ENCODE results near the gene TMPRSS13.
"Not testable (repeated sequence)": the region's sequence is repeated elsewhere in the genome, so short reads cannot be mapped to it uniquely, and the experiment has no call there.

TMPRSS13 gene

DNA sequence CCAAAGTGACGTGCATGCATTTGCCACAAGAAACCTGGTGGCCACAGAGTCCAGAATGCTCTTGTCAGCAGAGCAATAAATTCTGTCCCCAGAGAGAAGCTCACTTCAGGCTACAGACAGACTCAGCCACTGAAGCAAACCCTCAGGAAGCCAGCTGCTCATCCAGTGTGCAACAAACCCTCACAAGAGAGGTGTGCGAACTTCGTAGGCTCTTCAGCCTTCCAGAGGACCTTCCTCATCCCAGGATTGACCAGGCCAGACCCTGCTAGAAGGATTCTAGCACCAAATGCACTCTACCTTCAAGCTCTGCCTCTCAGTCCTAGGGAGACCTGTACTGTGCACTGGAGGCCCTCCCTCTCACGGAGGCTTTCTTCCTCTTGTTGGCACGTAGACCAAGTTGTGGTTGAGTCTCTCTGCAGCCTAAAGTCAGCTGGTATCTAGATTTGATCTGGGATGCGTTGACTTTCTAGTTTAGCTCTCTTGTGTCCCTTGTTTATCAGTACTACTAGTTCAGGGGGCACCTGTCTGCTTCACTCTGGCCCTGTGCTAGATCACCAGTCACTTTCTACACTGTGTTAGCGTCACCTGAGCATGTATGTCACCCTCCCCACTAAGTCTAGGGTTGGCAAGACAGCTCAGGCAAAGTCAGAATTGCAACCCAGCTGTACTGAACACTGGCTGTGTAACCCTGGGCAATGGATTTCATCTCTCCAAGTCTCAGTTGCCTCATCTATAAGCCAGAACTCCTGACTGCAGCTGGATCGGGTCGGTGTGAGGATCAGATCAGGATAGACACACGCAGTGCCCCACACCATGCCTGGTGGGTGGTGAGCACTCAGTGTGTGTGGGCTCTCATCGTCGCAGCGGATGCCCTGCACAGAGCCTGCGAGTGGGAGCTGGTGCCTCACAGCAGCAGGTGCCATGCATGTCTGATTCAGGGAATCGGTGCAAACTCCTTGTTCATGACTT, 22.1 kb upstream of the TMPRSS13 start:
- no peak for DNase-seq (ENCODE audit: low spot score)

DNA sequence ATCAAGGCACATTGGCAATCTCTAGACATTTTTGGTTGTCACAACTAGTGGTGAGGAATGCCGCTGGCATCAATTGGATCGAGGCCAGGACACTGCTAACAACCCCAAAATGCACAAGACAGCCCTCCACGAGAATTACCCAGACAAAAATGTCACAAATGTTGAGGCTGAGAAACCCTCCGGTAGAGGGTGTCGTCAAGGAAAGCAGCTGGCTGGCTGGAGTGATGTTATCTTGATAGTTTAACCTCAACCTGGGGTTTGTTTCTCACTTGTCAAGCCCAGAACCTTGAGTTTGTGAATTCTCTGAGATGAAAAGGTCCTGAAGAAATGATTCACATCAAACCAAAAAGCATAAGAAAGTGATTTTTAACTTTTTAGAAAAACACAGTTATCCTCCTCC, 21.1 kb upstream of the TMPRSS13 start:
- no peak for DNase-seq (ENCODE audit: low spot score)

DNA sequence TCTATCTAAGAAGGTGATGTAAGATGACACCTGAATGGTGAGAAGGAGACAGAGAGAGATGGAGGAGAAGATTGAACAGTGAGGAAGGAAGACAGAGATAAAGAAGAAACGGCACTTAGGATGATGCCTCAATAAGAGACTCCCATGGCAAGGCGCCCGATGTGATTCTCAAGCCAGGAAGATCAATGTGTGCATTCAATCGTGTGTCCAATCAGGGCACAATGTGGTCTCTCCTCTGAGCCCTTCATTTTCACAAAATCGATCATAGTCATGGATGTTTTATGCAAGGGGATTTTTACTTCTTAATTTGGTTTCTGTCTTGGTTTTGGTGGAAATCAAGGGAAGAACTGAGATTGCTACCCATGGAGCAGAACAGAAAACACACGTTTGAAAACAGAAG, 19.9 kb upstream of the TMPRSS13 start:
- no peak for DNase-seq (ENCODE audit: low spot score)

DNA sequence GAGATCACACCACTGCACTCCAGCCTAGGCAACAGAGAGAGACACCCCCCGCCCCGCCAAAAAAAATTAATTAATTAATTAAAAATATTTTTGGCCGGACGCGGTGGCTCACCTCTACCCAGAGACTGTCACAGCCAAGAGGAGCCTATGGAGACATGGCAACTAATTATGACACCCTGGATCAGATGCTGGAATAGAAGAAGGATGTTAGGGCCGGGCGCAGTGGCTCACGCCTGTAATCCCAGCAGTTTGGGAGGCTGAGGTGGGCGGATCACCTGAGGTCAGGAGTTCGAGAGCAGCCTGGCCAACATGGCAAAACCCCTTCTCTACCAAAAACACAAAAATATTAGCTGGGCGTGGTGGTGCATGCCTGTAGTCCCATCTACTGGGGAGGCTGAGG, 19.3 kb upstream of the TMPRSS13 start:
- DNase-seq (ENCODE audit: low spot score) = not testable (repeated sequence)

DNA sequence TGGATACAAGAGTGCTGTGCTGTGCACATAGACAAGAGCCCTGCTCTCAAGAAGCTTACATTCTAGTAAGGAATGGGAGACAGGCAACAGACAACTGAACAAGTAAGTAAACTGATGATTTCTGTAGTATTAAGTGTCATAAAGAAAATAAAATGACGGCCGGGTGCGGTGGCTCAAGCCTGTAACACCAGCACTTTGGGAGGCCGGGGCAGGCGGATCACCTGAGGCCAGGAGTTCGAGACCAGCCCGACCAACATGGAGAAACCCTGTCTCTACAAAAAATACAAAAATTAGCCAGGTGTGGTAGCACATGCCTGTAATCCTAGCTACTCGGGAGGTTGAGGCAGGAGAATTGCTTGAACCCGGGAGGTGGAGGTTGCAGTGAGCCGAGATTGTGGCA, 18.5 kb upstream of the TMPRSS13 start:
- not testable (repeated sequence) for DNase-seq (ENCODE audit: low spot score)

DNA sequence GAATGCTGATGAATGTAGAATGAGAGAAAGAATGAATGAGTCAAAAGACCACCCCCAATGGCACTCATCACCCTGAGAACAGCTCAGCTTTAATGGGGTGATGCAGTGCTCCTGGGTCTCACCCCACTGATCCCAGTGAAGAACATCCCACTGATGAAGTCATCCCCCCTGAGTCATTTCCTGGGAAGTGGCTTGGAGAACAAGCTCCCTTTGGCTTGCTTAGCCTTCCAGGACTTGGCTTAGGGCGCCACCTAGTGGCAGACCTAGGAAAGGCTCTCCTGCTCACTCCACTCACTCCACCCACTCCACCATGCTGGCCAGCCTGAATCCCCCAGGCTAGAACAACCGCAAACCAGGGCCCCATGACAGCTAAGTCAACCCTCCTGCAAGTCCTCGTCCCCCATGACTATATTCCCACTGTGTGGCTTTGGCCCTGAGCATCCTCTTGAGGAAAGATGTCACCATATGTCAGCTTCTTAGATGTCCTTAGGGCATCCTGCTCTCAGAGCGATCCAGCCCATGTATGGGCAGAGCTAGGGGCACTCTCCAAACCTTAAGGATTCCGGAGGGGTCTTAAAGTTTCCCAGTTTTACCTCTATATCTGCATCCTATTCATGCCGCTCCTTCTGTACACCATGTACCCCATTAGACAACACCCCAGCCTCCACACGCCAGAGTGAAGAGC, 17.8 kb upstream of the TMPRSS13 start:
- DNase-seq (ENCODE audit: low spot score) = peak; percentile 91

DNA sequence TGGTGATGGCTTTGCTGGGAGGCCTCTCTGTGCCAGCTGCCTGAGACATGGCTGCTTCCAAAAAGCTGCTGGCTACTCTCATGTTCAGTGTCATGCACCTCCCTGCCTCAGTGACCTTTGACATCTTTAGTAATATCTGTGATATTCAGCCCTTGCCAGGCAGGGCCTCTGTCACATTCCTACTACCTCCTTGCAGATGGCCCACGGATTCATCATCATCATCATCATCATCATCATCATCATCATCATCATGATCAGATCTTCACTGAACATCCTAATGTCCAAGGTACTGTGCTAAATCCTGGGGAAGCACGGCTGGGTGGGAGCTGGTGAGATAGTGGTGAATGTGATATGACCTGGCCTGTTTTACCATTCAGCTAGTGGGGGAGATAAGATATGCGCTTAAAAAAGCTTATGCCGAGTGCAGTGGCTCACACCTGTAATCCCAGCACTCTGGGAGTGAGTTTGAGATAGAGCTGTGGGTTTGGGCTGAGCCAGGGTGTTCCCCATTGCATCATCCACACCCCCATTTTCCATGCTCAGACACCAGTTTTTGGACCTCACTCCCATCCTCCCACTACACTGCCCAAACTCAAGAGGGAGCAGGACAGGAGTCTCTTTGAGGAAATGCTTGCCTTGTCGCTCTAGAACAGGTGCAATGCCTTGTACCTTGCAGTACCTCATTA, 17.1 kb upstream of the TMPRSS13 start:
- DNase-seq (ENCODE audit: low spot score) = no peak

DNA sequence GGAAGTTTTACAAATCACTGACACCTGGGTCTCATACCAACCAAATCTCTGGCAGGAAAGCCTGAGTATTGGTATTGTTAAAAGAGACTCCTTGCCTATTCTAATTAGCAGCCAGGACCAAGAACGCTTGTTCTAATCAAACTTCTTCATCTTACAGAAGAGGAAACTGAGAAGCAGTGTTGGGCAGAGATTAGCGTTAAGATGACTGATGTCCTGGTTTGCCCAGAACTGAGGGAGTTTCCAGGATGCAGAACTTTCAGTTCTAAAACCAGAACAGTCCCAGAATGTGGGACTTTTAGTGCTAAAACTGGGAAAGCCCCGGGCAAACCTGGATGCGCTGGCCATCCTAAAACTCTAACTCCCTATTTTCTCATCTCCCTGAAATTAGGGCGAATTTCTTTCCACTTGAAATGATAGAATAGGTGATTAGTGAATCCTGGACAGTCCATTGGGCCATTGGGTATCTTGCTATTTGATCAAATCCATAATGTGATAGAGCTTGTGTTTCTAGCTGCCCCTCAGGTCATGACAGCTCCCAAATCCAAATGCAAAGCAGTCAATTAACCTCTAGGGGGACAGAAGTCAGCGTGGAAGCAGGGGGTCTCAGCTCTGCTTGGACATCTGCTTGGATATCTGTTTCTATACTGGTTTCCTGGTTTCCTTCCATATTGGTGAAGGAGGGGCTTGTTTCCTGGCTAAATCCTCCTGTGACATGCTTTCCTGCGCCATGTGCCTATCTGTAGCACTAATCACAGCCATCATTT, 16.0 kb upstream of the TMPRSS13 start:
- no peak for DNase-seq (ENCODE audit: low spot score)

DNA sequence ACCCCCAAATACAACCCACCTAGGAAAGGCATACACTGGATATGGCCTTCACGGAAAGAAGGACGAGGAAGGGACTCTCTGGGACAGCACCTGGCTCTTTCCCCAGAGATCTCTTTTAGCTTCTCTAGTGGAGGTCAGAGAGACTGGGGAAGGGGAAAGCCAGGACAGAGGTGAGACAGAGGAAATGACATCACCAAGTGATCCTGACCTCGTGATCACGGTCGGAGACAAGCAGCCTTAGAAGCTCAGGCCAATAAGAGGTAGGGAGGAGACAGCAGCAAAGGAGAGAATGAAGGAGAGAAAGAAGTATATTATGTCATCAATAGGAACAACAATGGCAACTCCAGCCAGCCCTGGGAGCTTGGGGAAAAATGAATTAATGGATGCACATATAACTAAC, 15.4 kb upstream of the TMPRSS13 start:
- DNase-seq (ENCODE audit: low spot score) = no peak

DNA sequence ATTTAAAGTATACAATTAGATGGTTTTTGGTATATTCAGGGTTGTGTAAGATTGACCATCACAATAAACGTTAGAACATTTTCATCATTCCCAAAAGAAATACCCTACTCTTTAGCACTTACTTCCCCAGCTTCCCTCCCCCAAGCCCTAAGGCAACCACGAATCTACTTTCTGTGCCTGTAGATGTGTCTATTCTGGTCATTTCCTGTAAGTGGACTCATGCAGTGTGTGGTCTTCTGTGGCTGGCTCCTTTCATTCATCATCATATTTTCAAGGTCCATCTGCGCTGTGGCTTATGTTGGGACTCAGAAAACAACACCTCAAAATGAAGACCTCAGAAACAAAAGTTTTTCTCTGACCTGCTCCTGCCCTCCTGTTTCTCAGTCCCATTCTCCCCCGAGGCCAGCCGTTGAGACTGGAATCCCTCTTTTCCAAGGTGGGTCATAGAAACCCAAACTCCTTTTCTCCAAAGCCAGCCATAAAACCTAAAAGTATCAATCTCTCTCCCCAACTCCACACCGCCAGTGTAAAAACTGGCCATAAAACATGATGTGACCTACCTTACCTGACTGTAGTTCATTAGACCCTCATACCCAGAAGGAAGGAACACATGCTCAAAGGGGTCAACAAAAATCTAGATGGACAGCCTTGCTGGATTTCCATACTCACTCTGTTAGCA, 12.9 kb upstream of the TMPRSS13 start:
- no peak for DNase-seq (ENCODE audit: low spot score)

DNA sequence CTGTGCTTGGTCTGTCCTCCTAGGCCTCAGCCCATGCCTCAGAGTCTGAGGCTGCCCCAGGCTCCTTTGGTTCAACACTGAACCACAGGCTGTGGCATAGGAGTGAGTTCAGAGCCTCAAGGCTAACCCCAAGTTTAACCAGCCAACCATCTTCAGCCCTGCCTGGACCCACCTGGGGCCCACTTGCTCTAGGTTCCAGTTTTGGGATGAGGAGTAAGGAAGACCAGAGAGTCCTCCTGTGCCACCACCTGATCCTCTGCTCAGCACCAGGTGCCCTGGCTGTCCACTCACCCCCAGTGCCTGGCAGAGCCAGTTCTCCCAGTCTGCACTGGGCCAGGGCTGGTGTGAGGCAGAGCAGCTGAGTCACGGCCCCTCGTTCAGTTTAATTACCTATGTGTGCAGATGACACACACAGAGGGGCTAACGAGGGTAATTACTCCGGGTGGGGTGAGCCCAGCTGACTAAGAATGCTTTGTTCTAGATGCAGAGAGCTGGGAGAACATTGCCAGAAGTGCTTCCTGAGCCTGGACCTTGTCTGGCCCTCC, 12.0 kb upstream of the TMPRSS13 start:
- no peak for DNase-seq (ENCODE audit: low spot score)

DNA sequence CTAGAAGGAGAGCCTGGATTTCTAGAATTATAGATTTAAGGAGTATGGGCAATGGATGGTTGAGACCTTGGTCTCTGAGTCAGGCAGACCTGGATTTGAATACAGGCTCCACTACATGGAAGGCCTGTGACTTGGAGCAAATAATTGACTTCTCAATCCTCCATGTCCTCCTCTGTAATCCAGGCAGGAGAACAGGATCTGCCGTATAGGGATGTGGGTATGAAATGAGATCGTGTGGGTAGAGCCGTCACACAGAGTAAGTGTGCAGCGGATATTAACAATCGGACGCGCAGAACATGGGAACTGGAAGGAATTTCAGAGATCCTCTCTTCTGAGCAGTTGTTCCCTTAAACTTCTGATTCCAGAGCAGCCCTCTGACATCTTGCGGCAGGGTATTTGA, 11.5 kb upstream of the TMPRSS13 start:
- DNase-seq (ENCODE audit: low spot score) = no peak

DNA sequence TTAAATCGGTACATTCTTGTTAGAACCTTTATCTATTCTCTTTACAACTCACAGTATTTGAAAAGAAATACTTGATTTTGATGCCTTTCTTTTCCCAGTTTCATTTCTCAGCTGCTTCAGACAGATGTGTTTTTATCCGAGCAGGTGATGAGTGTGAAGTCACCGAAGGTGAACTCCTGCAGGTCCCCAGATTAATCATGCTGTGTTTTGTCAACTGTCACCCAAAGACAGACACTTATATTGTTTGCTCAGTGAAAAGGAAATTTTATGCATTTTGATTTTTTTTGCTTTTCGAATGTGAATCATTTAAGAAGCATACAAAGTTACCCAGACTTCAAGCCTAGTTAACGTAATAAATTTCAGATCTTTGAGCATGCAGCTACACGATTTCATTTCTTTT, 7.8 kb upstream of the TMPRSS13 start:
- no peak for DNase-seq (ENCODE audit: low spot score)

DNA sequence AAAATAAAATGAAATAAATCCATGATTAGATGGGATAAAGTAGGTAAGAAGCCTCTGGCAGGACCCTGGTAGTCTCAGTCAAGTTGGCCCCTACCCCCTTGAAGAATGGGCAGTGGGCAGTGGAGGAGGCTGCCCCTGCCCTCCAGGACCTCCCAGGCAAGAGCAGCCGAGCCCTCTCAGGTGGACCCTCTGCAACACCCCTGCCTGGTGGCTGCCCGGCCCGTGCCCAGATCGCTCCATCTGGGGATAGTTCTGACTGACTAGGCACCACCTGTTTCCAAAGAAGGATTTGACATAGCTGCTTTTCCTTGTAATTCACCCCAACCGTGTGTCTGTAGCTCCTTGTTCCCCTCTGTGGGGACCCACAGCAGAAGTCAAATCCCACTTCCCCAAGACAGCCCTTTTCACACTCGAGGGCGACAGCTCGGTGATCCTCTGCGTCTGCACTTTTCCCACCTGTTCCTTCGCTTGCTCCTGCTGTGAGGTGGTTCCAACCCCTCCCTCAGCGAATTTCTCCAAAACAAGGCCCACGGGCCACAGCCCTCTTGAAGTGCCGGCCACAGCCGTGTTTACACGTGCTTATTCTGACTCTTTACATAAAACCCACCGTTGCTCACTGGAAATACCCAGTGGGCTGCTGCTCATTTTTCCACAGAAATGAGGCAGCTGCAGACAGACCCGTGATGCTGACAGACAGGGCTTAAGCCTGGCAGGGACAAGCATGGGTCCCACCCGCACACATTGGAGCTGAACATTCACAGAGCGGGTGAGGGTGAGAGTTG, 5.5 kb upstream of the TMPRSS13 start:
- DNase-seq (ENCODE audit: low spot score) = no peak

DNA sequence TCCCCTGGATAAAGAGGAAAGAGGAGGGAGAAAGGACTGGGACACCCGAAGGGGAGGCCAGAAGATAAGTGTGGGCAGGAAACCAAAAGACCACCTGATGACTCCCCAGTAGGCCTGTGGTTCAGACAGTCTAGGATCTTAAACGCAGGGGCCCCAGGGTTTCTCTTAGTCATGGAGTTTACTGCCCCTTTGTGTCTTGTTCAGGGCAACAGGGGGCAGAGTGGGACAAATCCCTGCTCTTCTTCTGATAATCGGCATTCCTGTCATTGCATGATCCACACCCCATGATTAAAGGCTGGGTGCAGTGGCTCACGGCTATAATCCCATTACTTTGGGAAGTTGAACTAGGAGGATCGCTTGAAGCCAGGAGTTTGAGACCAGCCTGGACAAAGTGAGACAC, 4.7 kb upstream of the TMPRSS13 start:
- DNase-seq (ENCODE audit: low spot score) = no peak

DNA sequence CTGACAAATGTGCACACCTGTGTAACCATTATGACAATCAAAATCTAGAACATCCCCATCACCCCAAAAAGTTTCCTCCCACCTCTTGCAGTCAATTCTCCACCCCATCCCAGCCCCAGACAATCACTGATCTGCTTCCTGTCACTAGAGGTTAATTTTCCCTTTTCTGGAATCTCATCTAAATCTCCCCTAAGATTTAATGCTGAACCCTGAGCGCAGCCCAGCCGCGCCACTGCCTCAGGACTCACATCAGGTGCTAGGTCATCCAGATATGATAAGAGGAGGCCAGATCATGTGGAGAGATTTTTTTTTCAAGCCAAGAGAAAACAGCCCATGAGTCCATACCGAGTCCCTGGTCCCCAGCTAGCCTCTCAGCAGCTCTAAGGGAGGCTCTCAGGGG, 4.3 kb upstream of the TMPRSS13 start:
- DNase-seq (ENCODE audit: low spot score) = no peak

DNA sequence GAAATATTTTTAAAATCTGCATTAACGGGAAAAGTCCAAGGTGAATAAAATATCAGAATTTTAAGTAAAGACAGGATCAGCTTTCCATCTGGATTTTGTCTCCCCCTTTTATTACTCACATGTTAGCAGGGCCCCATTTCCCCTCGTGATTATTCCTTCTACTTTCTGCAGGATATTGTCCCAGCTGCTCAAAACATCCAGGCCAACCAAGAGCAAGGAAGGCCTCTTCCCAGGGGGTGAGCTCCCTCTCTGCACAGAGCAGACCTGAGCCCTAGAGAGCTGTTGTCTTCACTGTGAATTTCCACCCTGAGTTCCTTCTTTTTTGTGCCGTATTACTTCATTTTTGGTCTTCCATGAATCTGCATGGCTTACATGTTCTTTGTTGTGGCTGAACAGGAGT, 3.7 kb upstream of the TMPRSS13 start:
- DNase-seq (ENCODE audit: low spot score) = no peak

DNA sequence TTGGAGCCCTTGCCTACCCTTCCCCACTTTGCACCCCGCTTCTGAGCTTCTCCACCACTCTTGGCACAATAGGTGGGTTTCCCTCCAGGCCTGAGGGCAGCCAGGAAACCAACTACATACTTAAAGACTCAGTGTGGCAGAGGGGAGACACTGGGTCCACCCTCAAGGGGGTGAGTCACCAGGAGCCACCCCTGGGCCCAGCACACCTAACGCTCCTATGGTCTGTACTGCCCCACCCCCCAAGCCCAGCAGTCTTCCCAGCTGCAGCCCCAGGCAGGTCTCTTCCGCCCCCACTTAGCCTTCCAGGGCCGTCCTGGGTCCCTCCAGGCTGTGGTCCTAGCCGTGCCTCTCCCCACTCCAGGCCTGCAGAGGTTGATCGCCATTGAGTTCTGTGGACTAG, 3.2 kb upstream of the TMPRSS13 start:
- DNase-seq (ENCODE audit: low spot score) = no peak

DNA sequence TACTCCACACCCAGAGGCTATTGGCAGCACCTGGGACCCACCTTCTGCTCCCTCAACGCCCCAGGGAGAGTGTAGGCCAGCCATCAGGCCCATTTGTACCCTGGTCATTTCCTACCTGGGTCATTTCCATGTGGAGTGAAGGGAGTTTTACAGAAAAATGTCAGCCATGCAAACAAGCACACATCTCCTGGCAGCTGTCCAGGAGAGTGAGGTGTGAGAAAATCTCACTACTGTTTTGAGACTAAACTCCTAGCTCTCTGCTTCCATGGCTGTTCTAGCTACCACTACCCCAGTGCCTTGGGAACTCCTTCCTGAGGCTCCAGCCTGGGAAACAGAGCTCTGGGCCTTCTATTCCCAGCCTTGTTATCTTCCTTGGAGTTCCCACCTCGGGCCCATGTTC, 2.8 kb upstream of the TMPRSS13 start:
- no peak for DNase-seq (ENCODE audit: low spot score)

DNA sequence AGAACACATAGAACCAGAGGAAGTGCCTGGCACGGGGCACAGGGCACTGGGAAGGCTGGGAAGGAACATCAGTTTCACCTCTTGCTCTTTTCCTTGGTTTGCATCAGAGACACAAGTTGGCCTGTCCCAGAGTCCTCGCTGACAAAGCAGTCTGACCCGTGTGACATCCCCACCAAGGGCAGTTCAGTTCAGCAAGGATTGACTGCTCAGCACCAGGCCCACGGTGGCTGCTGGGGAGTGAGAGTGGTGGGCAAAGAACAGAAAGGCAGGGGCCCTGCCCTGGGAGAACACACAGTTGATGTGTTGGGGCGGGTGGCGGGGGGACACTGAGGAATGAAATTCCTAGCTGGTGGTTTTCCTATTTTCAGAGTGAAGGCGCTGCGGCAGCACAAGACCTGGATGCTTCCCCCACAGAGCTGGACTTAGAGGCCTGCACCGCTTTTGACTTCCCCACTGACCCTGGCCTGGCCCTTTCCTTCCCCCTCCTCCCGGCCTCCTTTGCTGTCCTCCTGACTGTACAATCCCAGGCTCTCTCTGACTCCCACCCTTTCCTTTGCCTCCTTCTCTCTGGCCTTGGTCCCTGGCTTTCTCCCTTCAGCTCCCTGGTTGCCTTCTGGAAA, 2.2 kb upstream of the TMPRSS13 start:
- no peak for DNase-seq (ENCODE audit: low spot score)

Data from hepatic stellate cell (primary cell).